Loucy (cell line): ENCODE measurements around the gene RAB5IF.

Source experiments
- EZH2phosphoT487 ChIP-seq: fragments of 200-600 bp; IDR thresholded peaks from 2 replicates; pipeline ENCODE4 v1.6.1; 2018; ENCODE audit warnings: antibody characterized with exemption, mild to moderate bottlenecking, moderate library complexity, borderline replicate concordance
- TF ChIP-seq, protein P1 (sequence below): fragments of 200-600 bp; sonication (generic); conservative IDR thresholded peaks from 2 replicates; pipeline ENCODE4 v1.5.1; 2014; ENCODE audit warnings: mild to moderate bottlenecking, antibody characterized with exemption, low read length

DNA sequence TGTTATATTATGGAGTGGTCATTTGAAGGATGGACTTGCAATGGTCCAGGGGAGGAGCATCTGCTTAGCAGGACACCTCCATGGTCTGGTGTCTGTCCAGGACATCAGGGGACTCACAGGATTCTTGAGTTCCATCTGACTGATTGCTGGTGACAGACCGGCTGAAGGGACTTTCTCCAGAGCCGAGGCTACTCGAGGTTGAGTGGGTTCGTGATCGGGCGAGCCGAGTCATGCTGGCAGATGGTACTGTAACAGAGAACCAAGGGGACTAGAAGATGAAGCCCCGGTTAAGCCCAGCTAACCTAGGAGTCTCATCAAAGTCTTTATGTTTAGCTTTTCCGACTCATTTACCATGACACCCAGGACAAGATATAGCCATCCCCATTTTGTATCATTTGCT is 47.9 kb downstream of the RAB5IF start:
- TF ChIP-seq, protein P1, sequence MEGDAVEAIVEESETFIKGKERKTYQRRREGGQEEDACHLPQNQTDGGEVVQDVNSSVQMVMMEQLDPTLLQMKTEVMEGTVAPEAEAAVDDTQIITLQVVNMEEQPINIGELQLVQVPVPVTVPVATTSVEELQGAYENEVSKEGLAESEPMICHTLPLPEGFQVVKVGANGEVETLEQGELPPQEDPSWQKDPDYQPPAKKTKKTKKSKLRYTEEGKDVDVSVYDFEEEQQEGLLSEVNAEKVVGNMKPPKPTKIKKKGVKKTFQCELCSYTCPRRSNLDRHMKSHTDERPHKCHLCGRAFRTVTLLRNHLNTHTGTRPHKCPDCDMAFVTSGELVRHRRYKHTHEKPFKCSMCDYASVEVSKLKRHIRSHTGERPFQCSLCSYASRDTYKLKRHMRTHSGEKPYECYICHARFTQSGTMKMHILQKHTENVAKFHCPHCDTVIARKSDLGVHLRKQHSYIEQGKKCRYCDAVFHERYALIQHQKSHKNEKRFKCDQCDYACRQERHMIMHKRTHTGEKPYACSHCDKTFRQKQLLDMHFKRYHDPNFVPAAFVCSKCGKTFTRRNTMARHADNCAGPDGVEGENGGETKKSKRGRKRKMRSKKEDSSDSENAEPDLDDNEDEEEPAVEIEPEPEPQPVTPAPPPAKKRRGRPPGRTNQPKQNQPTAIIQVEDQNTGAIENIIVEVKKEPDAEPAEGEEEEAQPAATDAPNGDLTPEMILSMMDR: no peak
- no peak for TF ChIP-seq EZH2phosphoT487
